Endothelial cell (in vitro differentiated cells): ENCODE measurements around the gene LOXL1. TPM values are rescaled to one million over a fixed set of nuclear protein-coding genes. Genes with fewer than 3 reads are reported as not detected.

Experiments
- DNase-seq: peaks from one replicate; pipeline ENCODE4 v3.0.0; 2021; ENCODE audit warnings: low spot score
- H3K27ac Mint-ChIP-seq: one replicate; pipeline ENCODE4 v1.8.0; 2021; ENCODE audit warnings: mixed read lengths, inconsistent platforms; ENCODE audit not compliant: unreplicated experiment
- H3K27me3 Mint-ChIP-seq: one replicate; pipeline ENCODE4 v1.8.0; 2021; ENCODE audit warnings: mild to moderate bottlenecking, moderate library complexity, mixed read lengths, inconsistent platforms; ENCODE audit not compliant: unreplicated experiment
- H3K36me3 Mint-ChIP-seq: one replicate; pipeline ENCODE4 v1.8.0; 2021; ENCODE audit warnings: mild to moderate bottlenecking, low read depth, mixed read lengths, inconsistent platforms; ENCODE audit not compliant: unreplicated experiment
- H3K4me1 Mint-ChIP-seq: one replicate; pipeline ENCODE4 v1.8.0; 2021; ENCODE audit warnings: mild to moderate bottlenecking, mixed read lengths, inconsistent platforms; ENCODE audit not compliant: unreplicated experiment
- H3K4me3 Mint-ChIP-seq: one replicate; pipeline ENCODE4 v1.8.0; 2021; ENCODE audit warnings: mild to moderate bottlenecking, mixed read lengths, inconsistent platforms; ENCODE audit not compliant: unreplicated experiment
- H3K9me3 Mint-ChIP-seq: one replicate; pipeline ENCODE4 v1.8.0; 2021; ENCODE audit warnings: mixed read lengths, inconsistent platforms; ENCODE audit not compliant: unreplicated experiment
- total RNA-seq: library from RNA; stranded (reverse); fragmentation: NEBNext Ultra II Directional; extraction: Animal tissue kit (Norgen Biotek cat#: 25700); gene quantifications from one replicate; pipeline ENCODE4 v1.2.1, GENCODE V29; 2021; ENCODE audit not compliant: unreplicated experiment
- TF ChIP-seq, protein P1 (sequence below): fragments of 200-600 bp; sonication (generic); IDR thresholded peaks from one replicate; pipeline ENCODE4 v1.5.0; 2021; ENCODE audit warnings: antibody characterized with exemption; ENCODE audit not compliant: unreplicated experiment

The LOXL1 gene
- total RNA-seq, 1 donor from 2014 or later, result 156 TPM

- no peaks in the 10 kb centered on the region for H3K36me3 Mint-ChIP-seq
- H3K4me1 Mint-ChIP-seq, result peaks cover 49% of the 10 kb centered on the region
- TF ChIP-seq, protein P1, sequence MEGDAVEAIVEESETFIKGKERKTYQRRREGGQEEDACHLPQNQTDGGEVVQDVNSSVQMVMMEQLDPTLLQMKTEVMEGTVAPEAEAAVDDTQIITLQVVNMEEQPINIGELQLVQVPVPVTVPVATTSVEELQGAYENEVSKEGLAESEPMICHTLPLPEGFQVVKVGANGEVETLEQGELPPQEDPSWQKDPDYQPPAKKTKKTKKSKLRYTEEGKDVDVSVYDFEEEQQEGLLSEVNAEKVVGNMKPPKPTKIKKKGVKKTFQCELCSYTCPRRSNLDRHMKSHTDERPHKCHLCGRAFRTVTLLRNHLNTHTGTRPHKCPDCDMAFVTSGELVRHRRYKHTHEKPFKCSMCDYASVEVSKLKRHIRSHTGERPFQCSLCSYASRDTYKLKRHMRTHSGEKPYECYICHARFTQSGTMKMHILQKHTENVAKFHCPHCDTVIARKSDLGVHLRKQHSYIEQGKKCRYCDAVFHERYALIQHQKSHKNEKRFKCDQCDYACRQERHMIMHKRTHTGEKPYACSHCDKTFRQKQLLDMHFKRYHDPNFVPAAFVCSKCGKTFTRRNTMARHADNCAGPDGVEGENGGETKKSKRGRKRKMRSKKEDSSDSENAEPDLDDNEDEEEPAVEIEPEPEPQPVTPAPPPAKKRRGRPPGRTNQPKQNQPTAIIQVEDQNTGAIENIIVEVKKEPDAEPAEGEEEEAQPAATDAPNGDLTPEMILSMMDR, result no peak
- H3K27ac Mint-ChIP-seq, result peak overlapping the region; percentile 65
- H3K4me3 Mint-ChIP-seq, result no peak overlapping the region
- H3K27me3 Mint-ChIP-seq, result peaks cover 8% of the 10 kb centered on the region
- H3K9me3 Mint-ChIP-seq, result no peaks in the 10 kb centered on the region
- no peak for DNase-seq
Observed at GRCh38 chr15:73962433-73962832, 36.2 kb downstream of the LOXL1 start.

DNA sequence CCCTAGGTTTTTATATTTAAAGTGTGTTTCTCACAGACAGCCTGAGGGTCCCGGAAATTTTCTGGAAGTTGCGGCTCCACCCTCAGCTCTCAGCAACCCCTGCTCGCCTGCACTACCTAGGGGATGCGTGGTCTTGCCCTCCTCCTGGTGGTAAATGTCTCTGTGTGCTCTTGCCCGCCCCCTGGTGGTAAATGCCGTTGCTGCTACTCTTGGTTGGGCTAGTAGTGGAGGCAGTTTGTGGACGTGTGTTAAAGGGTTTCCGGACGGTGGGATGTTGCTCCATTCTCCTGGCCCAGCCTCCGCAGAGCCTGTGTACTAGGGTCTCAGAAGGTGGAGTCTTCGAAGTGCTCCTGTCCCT, 38.5 kb downstream of the LOXL1 start:
- Mint-ChIP-seq H3K4me1 (peaks cover 45% of the 10 kb centered on the region), H3K4me3 (no peak overlapping the region), H3K36me3 (peaks cover 2% of the 10 kb centered on the region), H3K27me3 (peaks cover 4% of the 10 kb centered on the region), H3K9me3 (no peaks in the 10 kb centered on the region), H3K27ac (no peak overlapping the region)
- DNase-seq, result peak; percentile 92
- TF ChIP-seq, protein P1, result peak; percentile 86

DNA sequence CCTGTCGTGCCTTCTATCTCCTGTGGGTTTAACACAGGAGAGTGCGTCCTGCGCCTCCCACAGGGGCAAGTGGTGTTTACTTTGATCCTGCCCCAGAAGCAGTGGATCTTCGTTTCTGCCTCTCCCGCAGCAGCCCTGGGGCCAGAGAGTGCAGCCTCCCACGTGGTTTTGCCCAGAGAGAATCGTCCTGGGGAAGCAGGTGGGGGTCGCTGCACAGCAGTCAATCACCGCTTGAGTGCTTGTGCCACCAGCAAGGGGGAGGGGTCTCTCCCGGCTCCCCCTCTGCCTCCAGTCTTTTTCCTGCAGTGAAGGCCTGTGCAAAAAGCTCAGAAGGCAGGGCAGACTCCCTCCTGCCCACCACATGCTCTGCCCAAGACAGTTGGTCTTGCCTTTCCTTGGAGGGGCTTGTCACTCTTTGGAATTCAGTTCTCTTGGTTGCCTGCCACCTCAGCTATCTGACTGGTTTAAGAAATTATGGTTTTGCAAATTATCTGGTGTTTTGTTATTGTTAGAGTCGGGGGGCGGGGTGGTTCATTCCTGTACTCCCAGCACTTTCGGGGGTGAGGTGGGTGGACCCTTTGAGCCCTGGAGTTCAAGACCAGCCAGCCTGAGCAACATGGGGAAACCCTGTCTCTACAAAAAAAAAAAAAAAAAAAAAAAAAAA, 39.0 kb downstream of the LOXL1 start:
- DNase-seq, result peak; percentile 35
- Mint-ChIP-seq H3K4me3 (no peak overlapping the region), H3K27me3 (peaks cover 4% of the 10 kb centered on the region), H3K4me1 (peaks cover 45% of the 10 kb centered on the region), H3K27ac (peak overlapping the region; percentile 18), H3K9me3 (no peaks in the 10 kb centered on the region), H3K36me3 (peaks cover 3% of the 10 kb centered on the region)
- TF ChIP-seq, protein P1, result peak; percentile 7

DNA sequence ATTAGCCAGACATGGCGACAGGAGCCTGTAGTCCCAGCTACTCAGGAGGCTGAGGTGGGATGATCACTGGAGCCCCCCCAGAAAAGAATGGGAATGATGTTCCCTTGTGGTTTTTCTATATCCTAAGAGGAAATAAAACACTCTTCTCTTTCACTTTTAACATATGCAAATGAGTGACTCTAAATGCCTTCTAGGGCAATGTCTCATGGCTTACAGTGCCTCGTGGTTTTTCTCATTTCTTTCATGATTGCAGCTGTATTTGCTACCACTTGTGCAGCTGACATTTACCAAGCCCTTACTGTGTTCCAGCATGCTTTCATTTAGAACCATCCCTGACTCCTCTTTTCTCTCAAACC, 39.5 kb downstream of the LOXL1 start:
- peaks cover 4% of the 10 kb centered on the region for H3K27me3 Mint-ChIP-seq
- no peak for DNase-seq
- TF ChIP-seq, protein P1, result no peak
- H3K4me3 Mint-ChIP-seq, result no peak overlapping the region
- H3K36me3 Mint-ChIP-seq, result peaks cover 3% of the 10 kb centered on the region
- H3K4me1 Mint-ChIP-seq, result peaks cover 42% of the 10 kb centered on the region
- H3K27ac Mint-ChIP-seq, result no peak overlapping the region
- H3K9me3 Mint-ChIP-seq, result no peaks in the 10 kb centered on the region

- no peak overlapping the region for H3K27ac Mint-ChIP-seq
- peaks cover 3% of the 10 kb centered on the region for H3K36me3 Mint-ChIP-seq
- peaks cover 7% of the 10 kb centered on the region for H3K27me3 Mint-ChIP-seq
- H3K9me3 Mint-ChIP-seq, result no peaks in the 10 kb centered on the region
- peaks cover 30% of the 10 kb centered on the region for H3K4me1 Mint-ChIP-seq
- TF ChIP-seq, protein P1, result no peak
- H3K4me3 Mint-ChIP-seq, result no peak overlapping the region
- no peak for DNase-seq
Observed at GRCh38 chr15:73968461-73968860, 42.2 kb downstream of the LOXL1 start.
